ENCODE results near the gene GNE. TPM values are rescaled to one million over a fixed set of nuclear protein-coding genes. Genes with fewer than 3 reads are reported as not detected.

GNE gene
- total and polyA plus RNA-seq, 2 of the 13 experiments (the other 11 are each of a cell fraction or from before 2014, with no cell fraction given) = 16.1 to 24.1 TPM

DNA sequence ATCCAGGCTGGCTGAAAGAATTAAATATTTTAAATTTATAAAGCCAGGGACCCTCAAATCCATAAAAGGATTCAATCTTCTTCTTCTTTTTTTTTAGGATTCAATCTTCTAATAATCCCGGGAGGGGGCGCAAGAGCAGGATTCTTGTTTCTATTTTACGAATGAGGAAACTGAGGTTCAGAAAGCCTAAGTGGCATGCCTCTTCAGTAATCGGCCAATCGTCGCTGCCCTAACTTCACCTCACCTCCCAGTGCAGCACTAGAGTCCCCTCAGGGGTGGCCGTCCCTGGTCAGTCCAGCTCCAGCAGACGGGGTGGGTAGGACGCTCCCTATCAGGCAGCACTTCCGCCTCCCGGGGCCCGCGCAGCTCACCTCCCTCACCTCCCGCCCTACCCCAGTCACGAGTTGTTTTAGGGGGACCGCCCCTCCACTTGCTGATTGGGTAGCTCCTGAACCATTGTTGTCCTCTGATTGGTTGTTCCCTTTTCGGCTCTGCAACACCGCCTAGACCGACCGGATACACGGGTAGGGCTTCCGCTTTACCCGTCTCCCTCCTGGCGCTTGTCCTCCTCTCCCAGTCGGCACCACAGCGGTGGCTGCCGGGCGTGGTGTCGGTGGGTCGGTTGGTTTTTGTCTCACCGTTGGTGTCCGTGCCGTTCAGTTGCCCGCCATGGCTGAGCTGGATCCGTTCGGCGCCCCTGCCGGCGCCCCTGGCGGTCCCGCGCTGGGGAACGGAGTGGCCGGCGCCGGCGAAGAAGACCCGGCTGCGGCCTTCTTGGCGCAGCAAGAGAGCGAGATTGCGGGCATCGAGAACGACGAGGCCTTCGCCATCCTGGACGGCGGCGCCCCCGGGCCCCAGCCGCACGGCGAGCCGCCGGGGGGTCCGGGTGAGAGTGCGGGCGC lies 67.6 kb downstream of the GNE start, which contains the start of gene CLTA (continued):
- TF ChIP-seq, protein P1, sequence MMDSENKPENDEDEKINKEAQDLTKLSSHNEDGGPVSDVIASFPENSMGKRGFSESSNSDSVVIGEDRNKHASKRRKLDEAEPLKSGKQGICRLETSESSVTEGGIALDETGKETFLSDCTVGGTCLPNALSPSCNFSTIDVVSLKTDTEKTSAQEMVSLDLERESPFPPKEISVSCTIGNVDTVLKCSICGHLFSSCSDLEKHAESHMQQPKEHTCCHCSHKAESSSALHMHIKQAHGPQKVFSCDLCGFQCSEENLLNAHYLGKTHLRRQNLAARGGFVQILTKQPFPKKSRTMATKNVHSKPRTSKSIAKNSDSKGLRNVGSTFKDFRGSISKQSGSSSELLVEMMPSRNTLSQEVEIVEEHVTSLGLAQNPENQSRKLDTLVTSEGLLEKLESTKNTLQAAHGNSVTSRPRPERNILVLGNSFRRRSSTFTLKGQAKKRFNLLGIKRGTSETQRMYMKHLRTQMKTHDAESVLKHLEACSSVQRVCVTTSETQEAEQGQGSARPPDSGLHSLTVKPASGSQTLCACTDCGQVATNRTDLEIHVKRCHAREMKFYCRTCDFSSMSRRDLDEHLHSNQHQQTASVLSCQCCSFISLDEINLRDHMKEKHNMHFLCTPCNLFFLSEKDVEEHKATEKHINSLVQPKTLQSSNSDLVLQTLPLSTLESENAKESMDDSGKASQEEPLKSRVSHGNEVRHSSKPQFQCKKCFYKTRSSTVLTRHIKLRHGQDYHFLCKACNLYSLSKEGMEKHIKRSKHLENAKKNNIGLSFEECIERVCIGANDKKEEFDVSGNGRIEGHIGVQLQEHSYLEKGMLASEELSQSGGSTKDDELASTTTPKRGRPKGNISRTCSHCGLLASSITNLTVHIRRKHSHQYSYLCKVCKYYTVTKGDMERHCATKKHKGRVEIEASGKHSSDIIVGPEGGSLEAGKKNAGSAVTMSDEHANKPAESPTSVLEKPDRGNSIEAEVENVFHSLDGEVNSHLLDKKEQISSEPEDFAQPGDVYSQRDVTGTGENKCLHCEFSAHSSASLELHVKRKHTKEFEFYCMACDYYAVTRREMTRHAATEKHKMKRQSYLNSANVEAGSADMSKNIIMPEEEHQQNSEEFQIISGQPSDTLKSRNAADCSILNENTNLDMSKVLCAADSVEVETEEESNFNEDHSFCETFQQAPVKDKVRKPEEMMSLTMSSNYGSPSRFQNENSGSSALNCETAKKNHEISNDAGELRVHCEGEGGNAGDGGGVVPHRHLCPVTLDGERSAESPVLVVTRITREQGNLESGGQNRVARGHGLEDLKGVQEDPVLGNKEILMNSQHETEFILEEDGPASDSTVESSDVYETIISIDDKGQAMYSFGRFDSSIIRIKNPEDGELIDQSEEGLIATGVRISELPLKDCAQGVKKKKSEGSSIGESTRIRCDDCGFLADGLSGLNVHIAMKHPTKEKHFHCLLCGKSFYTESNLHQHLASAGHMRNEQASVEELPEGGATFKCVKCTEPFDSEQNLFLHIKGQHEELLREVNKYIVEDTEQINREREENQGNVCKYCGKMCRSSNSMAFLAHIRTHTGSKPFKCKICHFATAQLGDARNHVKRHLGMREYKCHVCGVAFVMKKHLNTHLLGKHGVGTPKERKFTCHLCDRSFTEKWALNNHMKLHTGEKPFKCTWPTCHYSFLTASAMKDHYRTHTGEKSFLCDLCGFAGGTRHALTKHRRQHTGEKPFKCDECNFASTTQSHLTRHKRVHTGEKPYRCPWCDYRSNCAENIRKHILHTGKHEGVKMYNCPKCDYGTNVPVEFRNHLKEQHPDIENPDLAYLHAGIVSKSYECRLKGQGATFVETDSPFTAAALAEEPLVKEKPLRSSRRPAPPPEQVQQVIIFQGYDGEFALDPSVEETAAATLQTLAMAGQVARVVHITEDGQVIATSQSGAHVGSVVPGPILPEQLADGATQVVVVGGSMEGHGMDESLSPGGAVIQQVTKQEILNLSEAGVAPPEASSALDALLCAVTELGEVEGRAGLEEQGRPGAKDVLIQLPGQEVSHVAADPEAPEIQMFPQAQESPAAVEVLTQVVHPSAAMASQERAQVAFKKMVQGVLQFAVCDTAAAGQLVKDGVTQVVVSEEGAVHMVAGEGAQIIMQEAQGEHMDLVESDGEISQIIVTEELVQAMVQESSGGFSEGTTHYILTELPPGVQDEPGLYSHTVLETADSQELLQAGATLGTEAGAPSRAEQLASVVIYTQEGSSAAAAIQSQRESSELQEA (CRISPR knock-in tag; IDR thresholded peaks at IDR 0.05; ENCODE audit: not compliant biosample characterization) = peak; percentile 90
- TF ChIP-seq POLR2A (IDR thresholded peaks at IDR 0.05; ENCODE audit: insufficient read depth in 1 of 2, low read depth in 2 of 2, low read length in 2 of 2) (peak; percentile 95 to 98), MEIS2 (CRISPR knock-in tag; IDR thresholded peaks at IDR 0.05) (peak; percentile 87), FOXK1 (CRISPR knock-in tag; IDR thresholded peaks at IDR 0.05; ENCODE audit: borderline replicate concordance, low read depth) (peak; percentile 55; the same call in 1 of the 2 replicates), ZSCAN29 (CRISPR knock-in tag; conservative IDR thresholded peaks at IDR 0.05) (0 out of 2 replicates have a peak, but pooled peaks have one; percentile 57), MEF2D (CRISPR knock-in tag; IDR thresholded peaks at IDR 0.05) (peak; percentile 54; the same call in 1 of the 2 replicates), SALL1 (CRISPR knock-in tag; IDR thresholded peaks at IDR 0.05) (peak; percentile 73), ETV6 (CRISPR knock-in tag; conservative IDR thresholded peaks at IDR 0.05) (peak; percentile 53; the same call in 1 of the 2 replicates), FOXJ3 (CRISPR knock-in tag; IDR thresholded peaks at IDR 0.05; ENCODE audit: borderline replicate concordance) (peak; percentile 59; the same call in 1 of the 2 replicates), FOXA3 (CRISPR knock-in tag; IDR thresholded peaks at IDR 0.05) (peak; percentile 28; the same call in 1 of the 2 replicates), IKZF4 (CRISPR knock-in tag; IDR thresholded peaks at IDR 0.05; ENCODE audit: borderline replicate concordance, low read depth, not compliant biosample characterization) (peak; percentile 78), RFX5 (IDR thresholded peaks at IDR 0.05; ENCODE audit: low read depth, low read length) (peak; percentile 59; the same call in 1 of the 2 replicates), ZNF746 (CRISPR knock-in tag; IDR thresholded peaks at IDR 0.05) (peak; percentile 87)
- TF ChIP-seq, protein P2, sequence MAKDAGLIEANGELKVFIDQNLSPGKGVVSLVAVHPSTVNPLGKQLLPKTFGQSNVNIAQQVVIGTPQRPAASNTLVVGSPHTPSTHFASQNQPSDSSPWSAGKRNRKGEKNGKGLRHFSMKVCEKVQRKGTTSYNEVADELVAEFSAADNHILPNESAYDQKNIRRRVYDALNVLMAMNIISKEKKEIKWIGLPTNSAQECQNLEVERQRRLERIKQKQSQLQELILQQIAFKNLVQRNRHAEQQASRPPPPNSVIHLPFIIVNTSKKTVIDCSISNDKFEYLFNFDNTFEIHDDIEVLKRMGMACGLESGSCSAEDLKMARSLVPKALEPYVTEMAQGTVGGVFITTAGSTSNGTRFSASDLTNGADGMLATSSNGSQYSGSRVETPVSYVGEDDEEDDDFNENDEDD (CRISPR knock-in tag; IDR thresholded peaks at IDR 0.05; ENCODE audit: borderline replicate concordance) = peak; percentile 80; the same call in 1 of the 2 replicates
- TF ChIP-seq, protein P3, sequence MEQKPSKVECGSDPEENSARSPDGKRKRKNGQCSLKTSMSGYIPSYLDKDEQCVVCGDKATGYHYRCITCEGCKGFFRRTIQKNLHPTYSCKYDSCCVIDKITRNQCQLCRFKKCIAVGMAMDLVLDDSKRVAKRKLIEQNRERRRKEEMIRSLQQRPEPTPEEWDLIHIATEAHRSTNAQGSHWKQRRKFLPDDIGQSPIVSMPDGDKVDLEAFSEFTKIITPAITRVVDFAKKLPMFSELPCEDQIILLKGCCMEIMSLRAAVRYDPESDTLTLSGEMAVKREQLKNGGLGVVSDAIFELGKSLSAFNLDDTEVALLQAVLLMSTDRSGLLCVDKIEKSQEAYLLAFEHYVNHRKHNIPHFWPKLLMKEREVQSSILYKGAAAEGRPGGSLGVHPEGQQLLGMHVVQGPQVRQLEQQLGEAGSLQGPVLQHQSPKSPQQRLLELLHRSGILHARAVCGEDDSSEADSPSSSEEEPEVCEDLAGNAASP (CRISPR knock-in tag; IDR thresholded peaks at IDR 0.05; ENCODE audit: borderline replicate concordance) = peak; percentile 14; the same call in 1 of the 2 replicates
- TF ChIP-seq, protein P4, sequence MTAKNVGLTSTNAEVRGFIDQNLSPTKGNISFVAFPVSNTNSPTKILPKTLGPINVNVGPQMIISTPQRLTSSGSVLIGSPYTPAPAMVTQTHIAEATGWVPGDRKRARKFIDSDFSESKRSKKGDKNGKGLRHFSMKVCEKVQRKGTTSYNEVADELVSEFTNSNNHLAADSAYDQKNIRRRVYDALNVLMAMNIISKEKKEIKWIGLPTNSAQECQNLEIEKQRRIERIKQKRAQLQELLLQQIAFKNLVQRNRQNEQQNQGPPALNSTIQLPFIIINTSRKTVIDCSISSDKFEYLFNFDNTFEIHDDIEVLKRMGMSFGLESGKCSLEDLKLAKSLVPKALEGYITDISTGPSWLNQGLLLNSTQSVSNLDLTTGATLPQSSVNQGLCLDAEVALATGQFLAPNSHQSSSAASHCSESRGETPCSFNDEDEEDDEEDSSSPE (CRISPR knock-in tag; IDR thresholded peaks at IDR 0.05) = peak; percentile 83
